ENCODE results near the gene SUMO1.
"Not testable (repeated sequence)": the region's sequence is repeated elsewhere in the genome, so short reads cannot be mapped to it uniquely, and the experiment has no call there.

- not testable (repeated sequence) for TF ChIP-seq POLR2AphosphoS5 (IDR thresholded peaks at IDR 0.05; ENCODE audit: low read length); REST (IDR thresholded peaks at IDR 0.05; ENCODE audit: low read depth, low read length); SMAD1 (IDR thresholded peaks at IDR 0.05; ENCODE audit: low read depth, partially characterized antibody)
These were observed 9.3 kb upstream of the SUMO1 start for GRCh38 chr2:202247710-202248109.
